GM21786 (cell line): Measurements from ENCODE around the gene POP7.
A peak's percentile ranks its signal among the peaks of the same experiment; 100 is the strongest.
"Not testable (repeated sequence)": the region's sequence is repeated elsewhere in the genome, so short reads cannot be mapped to it uniquely, and the experiment has no call there.

Source experiments
- ATAC-seq: cut with Tn5 transposase; IDR thresholded peaks from one replicate; pipeline ENCODE4 v1.9.1; 2021; ENCODE audit not compliant: unreplicated experiment

The POP7 gene

DNA sequence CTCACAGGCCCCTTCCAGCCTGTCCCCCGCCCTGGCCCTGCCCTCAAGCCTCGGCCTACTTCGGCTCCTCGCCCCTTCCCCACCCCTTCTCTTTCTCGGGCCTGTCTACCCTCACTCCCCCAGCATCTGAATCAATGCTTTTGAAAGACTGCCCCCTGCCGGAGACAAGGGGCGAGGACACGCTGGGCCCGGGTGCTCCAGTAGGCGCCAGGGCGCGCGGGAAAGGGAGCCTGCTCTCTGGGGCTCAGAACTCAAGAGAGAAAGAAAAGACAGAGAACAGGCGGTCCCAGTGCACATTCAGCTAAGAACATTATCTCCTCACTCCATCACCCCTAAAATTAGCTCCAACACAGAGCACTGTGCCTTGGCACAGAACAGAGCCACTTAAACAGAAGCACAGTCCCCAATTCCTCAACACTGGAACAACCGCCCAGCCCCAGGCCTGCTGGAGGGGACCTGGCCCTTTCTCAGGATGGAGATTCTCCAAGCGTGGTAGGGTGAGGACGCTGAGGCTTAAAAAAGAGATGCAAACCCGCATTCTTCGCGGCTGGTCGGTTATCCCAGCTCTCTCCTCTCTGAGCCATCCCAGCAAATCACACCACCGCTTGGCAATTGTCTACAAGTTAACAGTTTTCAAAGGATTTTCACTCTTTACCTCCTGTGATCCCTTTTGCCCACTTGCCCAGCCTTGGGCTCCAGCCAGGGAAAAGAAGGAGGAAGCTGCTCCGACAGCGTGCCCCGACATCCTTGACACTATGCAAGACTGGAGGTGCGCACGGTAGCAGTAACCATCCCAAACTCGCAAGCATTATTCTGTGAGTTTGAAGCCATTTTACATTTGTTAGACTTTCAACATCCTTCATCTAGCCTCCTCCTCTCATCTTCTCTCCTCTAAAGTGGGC is 14.0 kb upstream of the POP7 start:
- peak; percentile 41 for ATAC-seq

DNA sequence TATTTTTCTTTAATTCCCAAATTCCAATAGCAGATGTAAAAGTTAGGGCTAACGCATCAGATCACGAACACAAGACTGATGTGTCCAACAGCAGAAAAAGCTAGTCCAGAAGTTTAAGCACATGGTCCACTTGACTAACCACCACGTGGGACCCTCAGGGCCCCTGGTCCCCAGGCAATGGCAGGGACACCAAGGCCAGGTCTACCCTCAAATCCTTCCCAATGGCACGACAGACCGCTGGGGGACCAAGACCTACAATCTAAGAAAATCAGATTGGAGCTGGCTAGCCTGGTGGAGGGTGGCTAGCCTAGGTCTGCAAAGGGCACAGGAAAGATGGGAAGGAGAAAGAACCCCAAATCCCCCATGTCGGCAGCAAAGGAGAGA is 13.4 kb upstream of the POP7 start:
- ATAC-seq: no peak

DNA sequence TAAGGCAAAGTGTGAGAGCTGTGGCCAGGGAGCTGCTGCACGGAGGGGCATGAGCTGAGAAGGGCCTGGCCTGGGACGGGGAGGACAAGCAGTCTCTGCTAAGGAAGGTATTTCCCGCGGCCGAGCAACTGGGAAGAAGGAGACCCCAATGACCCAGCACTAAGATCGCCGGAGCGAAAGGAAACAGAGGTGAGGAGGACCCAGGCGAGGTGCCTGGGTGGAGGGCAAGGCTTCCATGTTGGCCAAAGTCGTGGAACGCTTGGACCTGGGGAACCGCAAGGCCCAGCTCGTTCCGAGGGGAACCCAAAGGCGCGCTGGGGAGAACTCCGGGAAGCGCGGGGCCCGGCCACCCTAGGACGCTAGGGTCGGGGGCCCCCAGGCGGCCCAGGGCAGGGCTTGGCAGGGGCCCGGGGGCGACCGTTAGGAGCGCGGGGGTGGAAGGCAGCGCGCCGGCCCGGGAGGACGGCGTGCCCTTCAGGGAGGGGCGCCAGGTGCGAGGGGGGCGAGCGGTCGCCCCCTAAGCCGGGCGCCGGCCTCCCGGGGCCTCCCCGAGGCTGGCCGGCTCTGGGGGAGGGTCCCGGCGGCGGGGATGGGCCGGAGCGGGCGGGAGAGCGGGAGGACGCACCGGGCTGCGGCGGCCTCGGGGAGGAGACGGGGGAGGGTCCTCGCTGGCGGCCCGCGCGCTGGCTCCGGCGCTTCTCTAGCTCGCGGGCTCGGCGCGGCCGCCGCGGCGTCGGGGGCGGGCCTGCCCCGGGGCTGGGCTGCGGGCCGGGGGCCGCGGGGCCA is 12.4 kb upstream of the POP7 start:
- no peak for ATAC-seq

DNA sequence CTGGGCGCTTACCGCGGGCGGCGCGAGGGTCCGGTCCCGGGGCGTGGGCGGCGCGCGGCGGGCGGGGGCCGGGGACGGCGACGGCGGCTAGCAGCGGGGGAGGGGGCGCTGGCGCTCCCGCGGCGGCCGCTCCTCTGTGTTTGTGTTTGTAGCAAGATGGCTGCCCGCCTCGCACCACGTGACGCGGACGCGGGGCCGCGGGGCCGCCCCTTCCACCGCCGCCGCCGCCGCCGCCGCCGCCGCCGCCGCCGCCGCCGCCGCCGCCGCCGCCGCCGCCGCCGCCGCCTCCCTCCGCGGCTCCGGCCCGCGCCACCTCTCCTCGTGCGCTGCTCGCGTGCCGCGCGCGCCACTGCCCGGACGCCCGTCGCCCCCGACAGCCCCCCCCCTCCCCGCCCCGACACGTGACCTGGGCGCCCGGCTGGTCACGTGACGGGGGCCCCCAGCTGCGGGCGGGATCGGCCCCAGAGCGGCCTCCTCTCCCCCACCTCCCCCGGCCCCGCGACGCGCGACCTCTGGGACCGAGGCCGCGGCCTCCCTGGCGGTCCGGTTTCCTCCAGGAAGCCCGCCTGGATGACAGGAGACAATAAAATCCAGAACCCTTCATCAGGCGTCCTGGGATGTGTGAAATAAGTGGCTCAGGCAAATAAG is 11.7 kb upstream of the POP7 start, which contains the start of gene GIGYF1:
Gene GIGYF1, minus strand, starts transcription at position 153 of the 648 bp plus-strand sequence. CDS start 6,012 bp downstream, outside the sequence.
- no peak for ATAC-seq

DNA sequence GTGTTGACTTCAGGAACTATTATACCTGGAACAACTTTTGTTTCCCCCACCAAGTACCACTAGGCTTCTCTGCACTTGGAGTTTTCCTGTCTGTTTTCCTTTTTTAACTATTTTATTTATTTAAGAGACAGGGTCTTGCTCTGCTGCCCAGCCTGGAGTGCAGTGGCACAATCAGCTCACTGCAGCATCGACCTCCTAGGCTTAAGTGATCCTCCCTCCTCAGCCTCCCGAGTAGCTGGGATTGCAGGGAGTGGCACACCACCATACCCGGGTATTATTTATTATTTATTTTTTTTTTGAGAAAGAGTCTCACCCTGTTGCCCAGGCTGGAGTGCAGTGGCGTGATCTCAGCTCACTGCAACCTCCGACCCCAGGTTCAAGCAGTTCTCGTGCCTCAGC is 9.8 kb upstream of the POP7 start:
- no peak for ATAC-seq

DNA sequence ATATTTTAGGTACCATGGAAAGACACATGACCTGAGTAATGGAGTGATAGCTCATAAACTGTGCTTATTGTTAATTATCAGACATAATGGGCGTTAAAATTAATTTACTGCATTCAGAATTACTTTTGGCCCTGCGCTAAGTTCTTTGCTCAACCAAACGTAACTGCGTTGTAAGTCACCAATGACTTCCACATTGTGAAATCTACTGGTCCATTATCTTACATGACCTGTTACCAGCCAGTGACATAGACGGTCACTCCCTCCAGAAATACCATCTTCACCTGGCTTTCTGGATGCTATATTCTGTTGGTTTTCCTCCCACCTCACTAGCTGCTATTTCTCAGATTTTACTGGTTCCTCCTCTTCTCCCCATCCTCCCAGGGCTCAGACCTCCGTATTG is 6.9 kb upstream of the POP7 start:
- no peak for ATAC-seq

DNA sequence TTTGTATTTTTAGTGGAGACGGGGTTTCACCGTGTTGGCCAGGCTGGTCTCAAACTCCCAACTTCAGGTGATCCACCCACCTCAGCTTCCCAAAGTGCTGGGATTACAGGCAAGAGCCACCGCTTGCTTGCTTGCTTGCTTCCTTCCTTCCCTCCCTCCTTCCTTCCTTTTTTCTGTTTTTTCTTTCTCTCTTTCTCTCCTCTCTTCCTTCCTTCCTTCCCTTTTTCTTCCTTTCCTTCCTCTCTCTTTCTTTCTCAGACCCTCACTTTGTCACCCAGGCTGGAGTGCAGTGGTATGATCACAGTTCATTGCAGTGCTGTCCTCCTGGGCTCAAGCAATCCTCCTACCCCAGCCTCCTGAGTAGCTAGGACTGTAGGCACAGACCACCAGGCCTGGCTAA is 4.8 kb upstream of the POP7 start:
- ATAC-seq: not testable (repeated sequence)

DNA sequence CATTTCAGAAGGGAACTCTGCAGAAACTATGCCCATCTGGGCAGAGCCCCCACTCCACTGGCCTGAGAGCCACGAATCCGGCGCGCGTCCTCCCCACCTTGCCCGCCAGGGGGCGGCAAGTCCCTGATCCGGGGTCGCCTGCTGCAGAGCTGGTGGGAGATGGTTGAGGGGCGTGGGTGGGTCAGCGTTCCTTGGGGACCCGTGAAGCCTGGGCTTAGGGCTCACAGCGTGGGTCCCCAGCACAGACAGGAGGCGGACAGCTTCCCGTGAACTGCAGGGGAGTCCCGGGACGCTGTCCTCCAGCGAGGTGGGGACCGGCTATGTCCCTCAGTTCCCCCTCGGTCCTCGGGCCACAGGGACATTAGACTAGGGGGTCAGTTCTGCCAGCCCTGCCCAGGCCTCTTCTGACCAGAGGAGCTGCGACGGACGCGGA is 585 bp upstream of the POP7 start:
- peak; percentile 54 for ATAC-seq

DNA sequence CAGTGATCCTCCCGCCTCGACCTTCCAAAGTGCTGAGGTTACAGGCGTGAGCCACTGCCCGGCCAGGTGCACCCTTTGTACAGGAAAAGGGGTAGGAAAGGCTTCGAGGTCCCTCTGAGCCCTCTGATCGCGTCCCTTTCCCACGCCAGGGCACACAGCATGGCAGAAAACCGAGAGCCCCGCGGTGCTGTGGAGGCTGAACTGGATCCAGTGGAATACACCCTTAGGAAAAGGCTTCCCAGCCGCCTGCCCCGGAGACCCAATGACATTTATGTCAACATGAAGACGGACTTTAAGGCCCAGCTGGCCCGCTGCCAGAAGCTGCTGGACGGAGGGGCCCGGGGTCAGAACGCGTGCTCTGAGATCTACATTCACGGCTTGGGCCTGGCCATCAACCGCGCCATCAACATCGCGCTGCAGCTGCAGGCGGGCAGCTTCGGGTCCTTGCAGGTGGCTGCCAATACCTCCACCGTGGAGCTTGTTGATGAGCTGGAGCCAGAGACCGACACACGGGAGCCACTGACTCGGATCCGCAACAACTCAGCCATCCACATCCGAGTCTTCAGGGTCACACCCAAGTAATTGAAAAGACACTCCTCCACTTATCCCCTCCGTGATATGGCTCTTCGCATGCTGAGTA is 871 bp downstream of the POP7 start:
- no peak for ATAC-seq

DNA sequence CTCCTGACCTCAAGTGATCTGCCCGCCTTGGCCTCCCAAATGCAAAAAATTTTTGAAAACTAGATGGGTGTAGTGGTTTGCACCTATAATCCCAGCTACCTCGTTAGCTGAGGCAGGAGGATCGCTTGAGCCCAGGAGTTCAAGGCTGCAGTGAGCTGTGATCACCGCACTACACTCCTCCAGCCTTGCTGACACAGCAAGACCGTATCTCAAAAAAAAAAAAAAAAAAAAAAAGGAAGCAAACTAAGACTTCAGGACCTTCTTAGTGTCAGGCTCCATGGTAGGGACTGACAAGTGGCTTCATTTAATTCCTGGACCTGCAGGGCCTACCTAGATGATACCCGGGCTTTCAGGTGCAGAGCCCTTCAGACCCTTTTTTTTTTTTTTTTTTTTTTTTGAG is 2.5 kb downstream of the POP7 start:
- no peak for ATAC-seq

DNA sequence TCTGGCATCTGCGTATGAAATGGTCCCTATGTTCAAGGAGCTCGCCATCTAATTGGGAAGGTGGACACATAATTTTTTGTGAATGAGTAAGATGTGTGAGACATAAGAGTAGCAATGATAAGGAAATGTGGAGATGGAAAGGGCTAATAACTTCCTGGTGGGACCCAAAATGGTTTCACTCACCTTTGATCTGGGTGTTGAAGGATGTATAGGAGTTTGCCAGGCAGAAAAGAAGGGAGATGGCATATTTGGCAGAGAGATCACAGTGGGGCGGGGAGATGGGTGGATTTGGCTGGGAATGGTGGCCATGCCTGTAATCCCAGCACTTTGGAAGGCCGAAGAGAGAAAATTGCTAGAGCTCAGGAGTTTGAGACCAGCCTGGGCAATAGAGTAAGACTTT is 4.5 kb downstream of the POP7 start:
- ATAC-seq: no peak

DNA sequence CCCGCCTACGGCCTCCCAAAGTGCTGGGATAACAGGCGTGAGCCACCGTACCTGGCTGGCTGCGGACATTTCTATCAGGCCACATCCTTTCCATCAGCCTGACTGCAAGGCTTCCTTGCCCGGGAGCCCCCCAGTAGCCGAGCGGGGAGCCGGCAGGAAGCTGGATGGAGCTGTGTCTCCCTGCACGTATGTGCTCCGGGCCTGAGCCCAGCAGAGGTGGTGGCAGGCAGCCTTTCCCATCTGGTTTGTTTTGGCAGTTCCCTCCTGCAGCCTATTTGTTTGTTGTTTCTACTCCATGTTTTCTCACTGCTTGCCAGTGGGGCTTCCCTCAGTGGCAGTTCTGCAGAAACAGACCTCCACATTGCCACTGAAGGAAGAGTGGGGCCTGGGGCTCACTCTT is 5.4 kb downstream of the POP7 start:
- ATAC-seq: no peak

DNA sequence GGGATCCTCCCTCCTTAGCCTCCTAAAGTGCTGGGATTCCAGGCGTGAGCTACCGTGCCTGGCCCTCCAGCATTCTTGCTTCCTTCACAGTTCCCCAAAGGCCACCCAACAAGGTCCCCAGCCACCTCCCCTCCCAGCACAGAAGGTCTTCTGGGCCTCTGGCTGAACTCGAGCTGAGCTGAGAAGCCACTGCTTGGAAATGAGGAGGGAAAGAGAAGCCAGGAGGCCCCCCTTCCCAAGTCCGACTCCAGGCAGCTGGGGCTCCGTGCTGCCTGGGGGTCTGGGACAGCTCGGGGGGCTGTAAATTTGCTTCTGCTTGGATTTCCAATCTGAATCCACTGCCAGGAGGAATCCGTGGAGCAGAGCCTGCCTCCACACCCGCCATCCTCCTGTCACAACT is 8.8 kb downstream of the POP7 start:
- ATAC-seq: no peak

DNA sequence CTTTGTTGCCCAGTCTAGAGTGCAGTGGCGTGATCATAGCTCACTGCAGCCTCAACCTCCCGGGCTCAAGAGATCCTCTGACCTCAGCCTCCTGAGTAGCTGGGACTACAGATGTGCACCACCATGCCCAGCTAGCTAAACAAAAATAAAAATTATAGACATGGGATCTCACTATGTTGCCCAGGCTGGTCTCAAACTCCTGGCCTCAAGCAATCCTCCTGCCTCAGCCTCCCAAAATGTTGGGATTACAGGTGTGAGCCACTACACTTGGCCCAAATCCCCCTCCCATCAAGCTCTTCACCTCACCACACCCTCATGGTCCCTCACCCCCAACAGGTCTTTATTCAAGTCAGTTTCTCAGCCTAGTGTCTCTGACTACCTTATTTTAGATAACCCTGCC is 11.2 kb downstream of the POP7 start:
- ATAC-seq: not testable (repeated sequence)

DNA sequence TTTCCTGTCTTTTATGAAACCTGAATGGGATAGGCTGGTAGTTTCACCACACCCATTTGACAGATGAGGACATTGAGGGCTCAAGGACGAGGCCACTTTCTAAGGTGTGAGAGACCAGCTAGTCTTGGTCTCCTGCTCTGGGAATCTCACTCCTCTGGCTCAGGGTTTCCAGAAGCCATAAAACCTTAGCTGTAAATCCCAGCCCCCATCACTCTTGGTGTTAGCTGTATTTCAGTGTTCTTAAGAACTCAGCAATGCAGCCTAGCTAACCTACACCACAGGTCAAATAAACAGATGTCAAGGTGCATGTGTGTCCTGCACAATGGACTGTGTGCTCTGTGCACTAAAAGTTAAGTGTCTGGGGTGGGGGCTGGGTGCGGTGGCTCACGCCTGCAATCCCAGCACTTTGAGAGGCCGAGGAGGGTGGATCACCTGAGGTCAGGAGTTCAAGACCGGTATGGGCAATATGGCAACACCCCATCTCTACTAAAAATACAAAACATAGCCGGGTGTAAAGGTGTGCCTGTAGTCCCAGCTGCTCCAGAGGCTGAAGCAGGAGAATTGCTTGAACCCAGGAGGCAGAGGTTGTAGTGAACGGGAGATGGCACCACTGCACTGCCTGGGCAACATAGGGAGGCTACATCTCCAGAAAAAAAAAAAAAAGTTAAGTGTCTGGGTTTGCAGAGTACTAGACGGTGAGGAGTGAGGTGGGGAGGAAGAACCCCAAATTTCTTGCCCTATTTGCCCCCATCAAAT is 13.8 kb downstream of the POP7 start:
- ATAC-seq: no peak

DNA sequence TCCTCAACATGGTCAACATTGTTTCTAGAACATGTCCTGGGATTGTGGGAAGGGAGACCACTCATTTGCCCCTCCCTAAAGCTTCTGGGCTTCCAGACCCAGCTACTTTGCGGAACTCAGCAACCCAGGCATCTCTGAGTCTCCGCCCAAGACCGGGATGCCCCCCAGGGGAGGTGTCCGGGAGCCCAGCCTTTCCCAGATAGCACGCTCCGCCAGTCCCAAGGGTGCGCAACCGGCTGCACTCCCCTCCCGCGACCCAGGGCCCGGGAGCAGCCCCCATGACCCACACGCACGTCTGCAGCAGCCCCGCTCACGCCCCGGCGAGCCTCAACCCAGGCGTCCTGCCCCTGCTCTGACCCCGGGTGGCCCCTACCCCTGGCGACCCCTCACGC is 14.4 kb downstream of the POP7 start, which contains the start of gene EPO:
Gene EPO, plus strand, starts transcription at position 190 of the 392 bp plus-strand sequence. CDS start 513 bp downstream, outside the sequence.
- no peak for ATAC-seq

DNA sequence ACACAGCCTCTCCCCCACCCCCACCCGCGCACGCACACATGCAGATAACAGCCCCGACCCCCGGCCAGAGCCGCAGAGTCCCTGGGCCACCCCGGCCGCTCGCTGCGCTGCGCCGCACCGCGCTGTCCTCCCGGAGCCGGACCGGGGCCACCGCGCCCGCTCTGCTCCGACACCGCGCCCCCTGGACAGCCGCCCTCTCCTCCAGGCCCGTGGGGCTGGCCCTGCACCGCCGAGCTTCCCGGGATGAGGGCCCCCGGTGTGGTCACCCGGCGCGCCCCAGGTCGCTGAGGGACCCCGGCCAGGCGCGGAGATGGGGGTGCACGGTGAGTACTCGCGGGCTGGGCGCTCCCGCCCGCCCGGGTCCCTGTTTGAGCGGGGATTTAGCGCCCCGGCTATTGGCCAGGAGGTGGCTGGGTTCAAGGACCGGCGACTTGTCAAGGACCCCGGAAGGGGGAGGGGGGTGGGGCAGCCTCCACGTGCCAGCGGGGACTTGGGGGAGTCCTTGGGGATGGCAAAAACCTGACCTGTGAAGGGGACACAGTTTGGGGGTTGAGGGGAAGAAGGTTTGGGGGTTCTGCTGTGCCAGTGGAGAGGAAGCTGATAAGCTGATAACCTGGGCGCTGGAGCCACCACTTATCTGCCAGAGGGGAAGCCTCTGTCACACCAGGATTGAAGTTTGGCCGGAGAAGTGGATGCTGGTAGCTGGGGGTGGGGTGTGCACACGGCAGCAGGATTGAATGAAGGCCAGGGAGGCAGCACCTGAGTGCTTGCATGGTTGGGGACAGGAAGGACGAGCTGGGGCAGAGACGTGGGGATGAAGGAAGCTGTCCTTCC is 15.0 kb downstream of the POP7 start:
- no peak for ATAC-seq

DNA sequence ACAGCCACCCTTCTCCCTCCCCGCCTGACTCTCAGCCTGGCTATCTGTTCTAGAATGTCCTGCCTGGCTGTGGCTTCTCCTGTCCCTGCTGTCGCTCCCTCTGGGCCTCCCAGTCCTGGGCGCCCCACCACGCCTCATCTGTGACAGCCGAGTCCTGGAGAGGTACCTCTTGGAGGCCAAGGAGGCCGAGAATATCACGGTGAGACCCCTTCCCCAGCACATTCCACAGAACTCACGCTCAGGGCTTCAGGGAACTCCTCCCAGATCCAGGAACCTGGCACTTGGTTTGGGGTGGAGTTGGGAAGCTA is 15.5 kb downstream of the POP7 start:
- ATAC-seq: no peak

DNA sequence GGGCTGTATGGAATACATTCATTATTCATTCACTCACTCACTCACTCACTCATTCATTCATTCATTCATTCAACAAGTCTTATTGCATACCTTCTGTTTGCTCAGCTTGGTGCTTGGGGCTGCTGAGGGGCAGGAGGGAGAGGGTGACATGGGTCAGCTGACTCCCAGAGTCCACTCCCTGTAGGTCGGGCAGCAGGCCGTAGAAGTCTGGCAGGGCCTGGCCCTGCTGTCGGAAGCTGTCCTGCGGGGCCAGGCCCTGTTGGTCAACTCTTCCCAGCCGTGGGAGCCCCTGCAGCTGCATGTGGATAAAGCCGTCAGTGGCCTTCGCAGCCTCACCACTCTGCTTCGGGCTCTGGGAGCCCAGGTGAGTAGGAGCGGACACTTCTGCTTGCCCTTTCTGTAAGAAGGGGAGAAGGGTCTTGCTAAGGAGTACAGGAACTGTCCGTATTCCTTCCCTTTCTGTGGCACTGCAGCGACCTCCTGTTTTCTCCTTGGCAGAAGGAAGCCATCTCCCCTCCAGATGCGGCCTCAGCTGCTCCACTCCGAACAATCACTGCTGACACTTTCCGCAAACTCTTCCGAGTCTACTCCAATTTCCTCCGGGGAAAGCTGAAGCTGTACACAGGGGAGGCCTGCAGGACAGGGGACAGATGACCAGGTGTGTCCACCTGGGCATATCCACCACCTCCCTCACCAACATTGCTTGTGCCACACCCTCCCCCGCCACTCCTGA is 16.7 kb downstream of the POP7 start:
- ATAC-seq: no peak
